Effector CD8-positive, alpha-beta T cell (primary cell): ENCODE results near the gene SPRED3.
A peak's percentile ranks its signal among the peaks of the same experiment; 100 is the strongest.
"Not testable (repeated sequence)": the region's sequence is repeated elsewhere in the genome, so short reads cannot be mapped to it uniquely, and the experiment has no call there.

Experiments
- DNase-seq: peaks from one replicate; lab custom pipeline; 2025; lab: John Stamatoyannopoulos, UW

The SPRED3 gene

DNA sequence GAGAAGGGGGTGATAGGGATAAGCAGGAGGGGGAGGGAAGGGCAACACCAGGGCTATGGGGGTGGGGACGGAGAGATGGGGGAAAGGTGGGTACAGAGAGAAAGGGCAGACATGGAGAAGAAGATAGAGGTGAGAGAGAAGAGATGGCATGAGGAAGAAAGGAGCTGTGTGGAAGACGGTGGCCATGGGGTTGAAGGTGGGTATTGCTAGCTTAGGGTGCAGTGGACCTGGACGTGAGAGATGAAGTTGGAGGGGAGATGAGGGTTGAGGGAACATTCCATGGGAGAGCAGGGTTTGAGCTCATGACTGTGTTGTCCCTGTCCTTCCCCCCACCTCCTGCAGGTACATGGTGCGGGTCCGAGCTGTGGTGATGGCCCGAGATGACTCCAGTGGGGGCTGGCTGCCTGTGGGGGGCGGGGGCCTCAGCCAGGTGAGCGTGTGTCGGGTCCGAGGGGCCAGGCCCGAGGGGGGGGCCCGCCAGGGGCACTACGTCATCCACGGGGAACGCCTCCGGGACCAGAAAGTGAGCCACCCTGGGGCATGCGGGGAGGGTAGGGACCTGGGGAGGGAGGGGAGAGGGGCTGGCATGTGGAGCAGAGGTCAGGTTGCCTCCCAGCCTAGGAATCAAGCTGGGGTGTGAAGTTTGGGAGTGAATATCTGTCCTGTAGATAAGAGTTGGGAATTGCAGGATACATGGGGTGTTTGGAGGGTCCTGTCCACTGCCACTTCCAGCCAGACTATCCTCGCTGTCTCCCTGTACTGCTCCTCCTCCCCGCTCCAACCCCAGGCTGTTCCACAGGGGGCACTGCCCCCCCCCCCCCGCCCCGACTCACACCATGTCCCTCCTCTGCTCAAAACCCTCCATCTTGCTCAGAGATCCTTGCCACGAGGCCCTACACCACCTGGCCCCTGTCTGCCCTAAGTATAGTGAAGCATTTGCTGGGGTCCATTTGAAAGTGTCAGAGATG lies 1.7 kb downstream of the SPRED3 start:
- no peak for DNase-seq

DNA sequence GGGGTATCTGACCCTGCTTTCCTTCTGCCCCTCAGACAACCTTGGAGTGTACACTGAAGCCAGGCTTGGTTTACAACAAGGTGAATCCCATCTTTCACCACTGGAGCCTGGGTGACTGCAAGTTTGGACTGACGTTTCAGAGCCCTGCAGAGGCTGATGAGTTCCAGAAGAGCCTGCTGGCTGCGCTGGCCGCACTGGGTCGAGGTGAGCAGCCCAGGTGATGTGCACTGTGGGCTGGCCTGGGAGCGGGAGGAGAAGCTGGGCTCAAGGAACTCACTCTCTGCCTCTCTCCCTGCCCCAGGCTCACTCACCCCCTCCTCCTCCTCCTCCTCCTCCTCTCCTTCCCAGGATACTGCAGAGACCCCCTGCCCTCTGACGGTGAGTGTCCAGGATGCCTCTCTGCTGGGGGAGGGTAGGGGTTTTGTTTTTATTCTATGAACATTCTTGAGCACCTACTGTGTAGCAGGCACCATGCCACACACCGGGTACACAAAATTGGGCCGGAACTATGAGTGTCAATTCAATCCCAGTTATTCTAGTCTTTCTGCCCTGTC lies 3.5 kb downstream of the SPRED3 start:
- DNase-seq = no peak

- DNase-seq = no peak
Observed at GRCh38 chr19:38392707-38393308, 4.3 kb downstream of the SPRED3 start.

- DNase-seq = peak; percentile 32
Observed at GRCh38 chr19:38394488-38394887, 6.0 kb downstream of the SPRED3 start.

GRCh38 chr19:38395381-38396114 lies 7.1 kb downstream of the SPRED3 start:
- no peak for DNase-seq

DNA sequence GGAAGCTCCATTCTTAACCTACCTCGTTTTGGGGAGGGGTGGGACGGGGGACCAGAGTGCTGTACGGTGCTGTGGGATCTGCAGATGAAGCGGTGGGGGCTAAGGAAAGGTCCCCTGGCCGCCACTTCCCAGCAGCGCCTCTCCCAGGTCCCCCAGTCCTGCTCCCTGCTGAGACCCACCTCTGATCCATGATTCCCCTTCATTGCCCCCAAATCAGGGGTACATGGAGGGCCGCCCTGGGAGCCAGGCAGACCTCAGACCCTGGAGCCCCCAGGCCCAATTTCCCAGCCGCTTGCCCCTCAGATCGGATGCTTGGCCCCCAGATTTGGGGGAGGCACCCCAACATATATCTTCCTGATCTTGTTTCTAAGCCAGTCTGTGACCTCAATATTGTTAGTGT lies 10.6 kb downstream of the SPRED3 start:
- DNase-seq = no peak

DNA sequence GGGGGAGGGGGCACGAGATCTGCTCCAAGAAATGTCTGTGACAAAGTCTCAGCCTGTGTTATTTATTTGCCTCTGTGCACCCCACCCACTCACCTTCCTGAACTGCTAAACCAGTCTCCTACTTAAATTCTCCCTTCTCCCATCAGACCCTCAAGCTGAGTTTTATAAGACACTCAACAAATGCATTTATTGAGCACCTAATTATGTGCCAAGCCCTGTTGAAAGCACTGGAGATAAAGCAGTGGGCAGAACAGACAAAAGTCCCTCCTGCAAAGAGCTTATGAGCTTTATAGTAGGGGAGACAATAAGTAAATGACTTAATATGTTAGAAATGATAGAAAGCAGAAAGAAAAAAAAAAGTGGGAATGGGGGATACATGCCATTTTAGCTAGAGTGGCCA lies 11.0 kb downstream of the SPRED3 start:
- no peak for DNase-seq

DNA sequence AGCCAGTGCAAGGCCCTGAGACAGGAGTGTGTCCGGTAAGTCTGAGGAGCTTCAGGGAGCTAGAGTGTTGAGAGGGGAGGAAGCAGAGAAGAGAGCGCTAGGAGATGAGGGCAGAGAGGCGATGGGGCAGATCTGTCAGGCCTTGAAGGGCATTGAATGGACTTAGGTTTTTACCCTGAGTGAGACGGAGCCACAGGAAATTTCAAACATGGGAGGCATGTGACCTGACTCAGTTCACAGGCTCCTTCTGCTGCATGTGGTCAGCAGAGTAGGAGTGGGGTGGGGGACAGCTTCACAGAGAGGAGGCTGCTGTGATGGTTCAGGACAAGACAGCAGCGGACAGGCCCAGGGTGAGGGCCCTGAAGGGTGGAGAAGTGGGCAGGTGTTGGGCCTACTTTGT lies 11.9 kb downstream of the SPRED3 start:
- no peak for DNase-seq

DNA sequence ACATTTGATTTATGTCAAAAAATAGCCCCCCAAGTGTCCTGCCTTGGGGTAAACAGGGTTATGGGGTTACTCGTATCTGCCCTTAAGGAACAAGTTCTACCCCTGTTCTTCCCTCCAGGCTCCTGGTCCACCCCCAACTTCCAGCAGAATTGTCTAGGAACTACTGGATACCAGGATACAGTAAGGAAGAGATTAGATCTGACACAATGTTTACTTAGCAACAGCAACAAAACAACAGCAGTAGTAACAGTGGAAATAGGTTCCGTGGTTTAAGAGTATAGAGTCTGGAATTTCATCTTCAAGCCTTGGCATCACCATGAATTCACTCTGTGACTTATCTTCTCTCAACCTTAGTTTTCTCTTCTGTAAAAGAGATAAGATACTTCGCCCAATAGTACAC lies 12.7 kb downstream of the SPRED3 start:
- DNase-seq = no peak

DNA sequence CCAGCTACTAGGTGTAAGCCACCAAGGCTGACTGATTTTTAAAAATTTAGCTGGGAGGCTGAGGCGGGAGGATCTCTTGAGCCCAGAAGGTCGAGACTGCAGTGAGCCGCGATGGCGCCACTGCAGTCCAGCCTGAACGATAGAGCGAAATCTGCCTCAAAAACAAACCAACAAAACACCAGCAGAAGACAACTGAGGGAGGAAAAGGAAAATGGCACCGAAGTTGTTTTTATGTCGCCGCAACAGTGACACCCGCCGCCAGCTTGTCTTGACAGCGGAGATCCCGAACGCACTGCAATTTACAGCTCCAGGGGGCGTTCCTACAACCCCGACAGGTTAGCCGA lies 14.1 kb downstream of the SPRED3 start:
- no peak for DNase-seq

GRCh38 chr19:38402967-38403674 lies 14.6 kb downstream of the SPRED3 start, which contains the start of gene FAM98C:
FAM98C (plus strand) TSS chr19:38403093; CDS start chr19:38403154, 61 bp downstream.
- DNase-seq = peak; percentile 98

- no peak for DNase-seq
Observed at GRCh38 chr19:38404858-38405257, 16.4 kb downstream of the SPRED3 start.

DNA sequence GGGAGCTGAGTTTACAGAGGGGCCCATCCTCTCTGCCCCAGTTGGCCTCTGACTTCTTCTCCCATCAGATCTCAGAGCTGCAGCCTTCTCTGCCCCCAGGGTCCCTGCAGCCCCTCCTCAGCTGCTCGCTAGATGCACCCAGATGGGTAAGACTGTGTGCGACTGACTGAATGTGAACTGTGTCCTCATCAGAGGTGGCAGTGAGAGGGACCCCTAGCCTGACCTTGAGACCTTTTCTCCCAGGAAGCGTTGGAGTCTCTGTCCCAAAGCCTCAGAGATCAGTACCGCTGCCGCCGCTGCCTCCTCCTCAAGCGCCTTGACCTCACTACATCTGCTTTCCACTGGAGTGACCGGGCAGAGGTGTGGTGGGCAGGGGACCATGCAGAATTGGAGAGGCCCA lies 16.8 kb downstream of the SPRED3 start:
- no peak for DNase-seq

DNA sequence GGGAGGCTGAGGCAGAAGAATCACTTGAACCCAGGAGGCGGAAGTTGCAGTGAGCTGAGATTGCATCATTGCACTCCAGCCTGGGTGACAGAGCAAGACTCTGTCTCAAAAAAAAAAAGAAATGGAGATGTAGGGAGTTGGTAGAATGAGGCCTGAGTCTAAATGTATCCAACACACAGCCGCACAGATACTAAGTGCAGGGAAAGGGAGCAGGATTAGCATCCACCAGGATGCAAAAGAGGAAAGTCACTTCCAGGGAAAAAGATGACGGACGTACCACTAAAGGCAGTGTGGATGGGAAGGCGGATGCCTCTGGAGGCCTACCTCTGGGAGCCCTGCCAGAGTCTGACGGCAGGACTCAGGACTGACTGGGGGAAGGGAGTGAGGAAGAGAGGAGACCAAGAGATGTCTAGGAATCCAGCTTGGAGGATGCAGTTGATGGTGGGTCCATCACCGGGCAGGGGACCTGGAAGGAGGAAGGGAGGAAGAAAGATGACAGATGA lies 21.2 kb downstream of the SPRED3 start:
- DNase-seq = no peak

DNA sequence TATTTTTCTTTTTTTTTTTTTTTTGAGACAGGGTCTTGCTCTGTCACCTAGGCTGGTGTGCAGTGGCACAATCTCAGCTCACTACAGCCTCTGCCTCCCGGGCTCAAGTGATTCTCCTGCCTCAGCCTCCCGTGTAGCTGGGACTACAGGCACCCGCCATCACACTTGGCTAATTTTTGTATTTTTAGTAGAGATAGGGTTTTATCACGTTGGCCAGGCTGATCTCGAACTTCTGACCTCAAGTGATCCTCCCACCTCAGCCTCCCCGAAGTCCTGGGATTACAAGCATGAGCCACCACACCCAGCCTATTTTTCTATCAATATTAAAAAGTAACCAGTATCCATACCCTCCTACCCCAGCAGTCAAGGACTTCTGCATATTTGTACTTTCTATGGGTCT lies 21.9 kb downstream of the SPRED3 start:
- DNase-seq = not testable (repeated sequence)

GRCh38 chr19:38411041-38411712 lies 22.7 kb downstream of the SPRED3 start:
- no peak for DNase-seq

DNA sequence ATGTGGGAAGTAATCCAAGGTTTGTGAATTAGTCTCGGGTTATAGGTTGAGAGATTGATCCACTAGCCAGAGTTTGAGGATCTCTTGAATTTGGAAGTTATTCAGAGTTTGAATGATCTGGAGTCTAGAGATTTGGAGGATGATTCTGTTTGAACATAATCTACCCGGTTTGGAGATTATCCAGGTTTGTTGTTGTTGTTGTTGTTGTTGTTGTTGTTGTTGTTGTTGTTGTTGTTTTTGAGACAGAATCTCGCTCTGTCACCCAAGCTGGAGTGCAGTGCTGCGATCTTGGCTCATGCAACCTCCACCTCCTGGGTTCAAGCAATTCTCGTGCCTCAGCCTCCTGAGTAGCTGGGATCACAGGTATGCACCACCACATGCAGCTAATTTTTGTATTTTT lies 23.4 kb downstream of the SPRED3 start:
- not testable (repeated sequence) for DNase-seq

DNA sequence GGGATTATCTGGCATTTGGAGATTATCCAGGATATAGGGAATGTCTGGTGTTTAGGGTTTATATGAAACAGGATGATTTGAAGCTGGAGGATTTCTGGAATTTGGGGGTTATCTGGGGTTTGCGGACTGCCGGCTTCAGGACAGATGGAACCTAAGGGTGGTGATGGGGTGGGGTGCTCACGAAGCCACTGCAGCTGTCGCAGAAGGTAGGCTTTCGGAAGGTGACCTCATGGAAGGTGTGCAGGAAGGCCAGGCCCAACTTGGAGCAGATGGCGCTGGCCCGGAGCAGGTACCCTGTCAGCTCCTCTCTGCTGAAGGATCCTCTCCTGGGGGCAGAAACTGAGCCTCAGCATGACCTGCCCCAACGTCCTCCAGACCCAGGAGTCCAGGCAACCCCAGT lies 24.0 kb downstream of the SPRED3 start:
- no peak for DNase-seq

GRCh38 chr19:38412961-38413360 lies 24.5 kb downstream of the SPRED3 start:
- DNase-seq = no peak

DNA sequence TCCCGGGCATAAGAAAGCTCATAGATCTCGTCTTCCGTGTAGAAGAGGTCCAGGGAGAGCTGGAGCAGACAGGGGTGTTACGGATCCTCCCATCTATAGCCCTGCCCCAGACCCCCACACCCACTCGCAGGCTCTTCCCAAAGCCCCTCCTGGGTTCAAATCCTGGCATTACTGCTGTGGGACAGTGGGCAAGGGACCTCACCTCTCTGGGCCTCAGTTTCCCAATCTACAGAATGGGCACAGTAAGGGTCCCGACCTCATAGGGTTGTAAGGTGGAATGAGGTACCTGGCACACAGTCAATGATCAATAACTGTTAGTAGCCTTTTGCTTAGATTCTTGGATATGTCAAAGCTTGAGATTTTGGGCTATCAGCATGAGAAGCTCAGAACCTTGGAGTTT lies 24.9 kb downstream of the SPRED3 start:
- DNase-seq = no peak

GRCh38 chr19:38417146-38417543 lies 28.6 kb downstream of the SPRED3 start:
- no peak for DNase-seq
